Hepatocyte (in vitro differentiated cells): ENCODE measurements around the gene BCL2. TPM values are rescaled to one million over a fixed set of nuclear protein-coding genes. Genes with fewer than 3 reads are reported as not detected.

ENCODE experiments used
- DNase-seq: peaks from one replicate; pipeline ENCODE4 v3.0.0-alpha.2; 2016; ENCODE audit warnings: low spot score
- H2AFZ ChIP-seq: fragments of 200-600 bp; sonication (generic); 2 replicates; pipeline ENCODE4 v1.6.0; 2016; ENCODE audit warnings: antibody characterized with exemption, mild to moderate bottlenecking
- H3K27ac ChIP-seq: fragments of 200-600 bp; sonication (generic); 2 replicates; pipeline ENCODE4 v1.5.1; 2016; ENCODE audit warnings: mild to moderate bottlenecking
- H3K27me3 ChIP-seq: fragments of 200-600 bp; sonication (generic); 2 replicates; pipeline ENCODE4 v1.6.1; 2016
- H3K36me3 ChIP-seq: fragments of 200-600 bp; sonication (generic); replicated peaks from 2 replicates; pipeline ENCODE4 v1.5.1; 2016; ENCODE audit warnings: low read depth; ENCODE audit not compliant: insufficient read depth
- H3K4me1 ChIP-seq: fragments of 200-600 bp; sonication (generic); 2 replicates; pipeline ENCODE4 v1.5.1; 2016; ENCODE audit warnings: mild to moderate bottlenecking, moderate library complexity; ENCODE audit not compliant: insufficient read depth
- H3K4me2 ChIP-seq: fragments of 200-600 bp; sonication (generic); 2 replicates; pipeline ENCODE4 v1.6.0; 2016
- H3K4me3 ChIP-seq: fragments of 200-600 bp; sonication (generic); 2 replicates; pipeline ENCODE4 v1.5.1; 2016; ENCODE audit warnings: mild to moderate bottlenecking
- H3K79me2 ChIP-seq: fragments of 200-600 bp; sonication (generic); 2 replicates; pipeline ENCODE4 v1.6.0; 2017; ENCODE audit warnings: mild to moderate bottlenecking
- H3K9me2 ChIP-seq: fragments of 200-600 bp; sonication (generic); replicated peaks from 2 replicates; pipeline ENCODE4 v1.6.0; 2017; ENCODE audit warnings: mild to moderate bottlenecking; ENCODE audit not compliant: insufficient read depth
- H3K9me3 ChIP-seq: fragments of 200-600 bp; sonication (generic); 2 replicates; pipeline ENCODE4 v1.5.1; 2016; ENCODE audit warnings: low read depth, mild to moderate bottlenecking
- H4K20me1 ChIP-seq: fragments of 200-600 bp; sonication (generic); 2 replicates; pipeline ENCODE4 v1.6.0; 2016; ENCODE audit warnings: mild to moderate bottlenecking; ENCODE audit not compliant: insufficient read depth, poor library complexity, severe bottlenecking
- CTCF ChIP-seq: fragments of 200-600 bp; sonication (generic); IDR thresholded peaks from 2 replicates; pipeline ENCODE4 v1.5.1; 2016; ENCODE audit warnings: antibody characterized with exemption, mild to moderate bottlenecking; ENCODE audit not compliant: poor library complexity
- EZH2 ChIP-seq: fragments of 200-600 bp; sonication (generic); IDR thresholded peaks from 2 replicates; pipeline ENCODE4 v1.6.1; 2016; ENCODE audit warnings: antibody characterized with exemption, mild to moderate bottlenecking, borderline replicate concordance
- EZH2phosphoT487 ChIP-seq: fragments of 200-600 bp; sonication (generic); IDR thresholded peaks from one replicate; pipeline ENCODE4 v1.6.1; 2018; ENCODE audit warnings: antibody characterized with exemption, mild to moderate bottlenecking, low read depth, moderate library complexity; ENCODE audit not compliant: unreplicated experiment, severe bottlenecking
- WGBS: methylation state at CpG from one replicate; pipeline ENCODE4 v1.1.6; 2016; ENCODE audit warnings: low lambda C conversion rate; ENCODE audit errors: missing lambda C conversion rate; 5-methylcytosine and 5-hydroxymethylcytosine counted together
- polyA plus RNA-seq: library from polyadenylated mRNA; unstranded; fragments of >200 nt; fragmentation: Nextera tagmentation; extraction: Ambion mirVana; gene quantifications from 2 replicates; pipeline ENCODE4 v1.2.1, GENCODE V29; 2016
- total RNA-seq: library from RNA; depleted of rRNA; stranded (reverse); fragments of >200 nt; gene quantifications from 2 replicates; pipeline ENCODE4 v1.2.3, GENCODE V29; 2014

The BCL2 gene
- total and polyA plus RNA-seq, 2 experiments from 2014 or later, result 1.0 to 11.4 TPM

- Histone ChIP-seq H3K4me2 (no peak overlapping the region), H3K9me3 (no peaks in the 10 kb centered on the region), H3K4me3 (no peak overlapping the region), H3K9me2 (no peaks in the 10 kb centered on the region), H3K27me3 (no peaks in the 10 kb centered on the region), H3K79me2 (no peaks in the 10 kb centered on the region), H2AFZ (no peak overlapping the region), H4K20me1 (no peaks in the 10 kb centered on the region), H3K36me3 (no peaks in the 10 kb centered on the region), H3K27ac (peak overlapping the region; percentile 41), H3K4me1 (no peaks in the 10 kb centered on the region)
- TF ChIP-seq EZH2, result no peak
- TF ChIP-seq CTCF, result no peak
- TF ChIP-seq EZH2phosphoT487, result no peak
- DNase-seq, result no peak
- WGBS, result 95% methylated on average over 7 of the region's 7 CpGs
These were observed 27.1 kb upstream of the BCL2 start for GRCh38 chr18:63346480-63347183.

- Histone ChIP-seq H3K9me2 (no peaks in the 10 kb centered on the region), H2AFZ (no peak overlapping the region), H3K36me3 (no peaks in the 10 kb centered on the region), H3K27me3 (no peaks in the 10 kb centered on the region), H4K20me1 (no peaks in the 10 kb centered on the region), H3K4me2 (no peak overlapping the region), H3K4me1 (no peaks in the 10 kb centered on the region), H3K4me3 (no peak overlapping the region), H3K27ac (peak overlapping the region; percentile 41), H3K79me2 (no peaks in the 10 kb centered on the region), H3K9me3 (no peaks in the 10 kb centered on the region)
- DNase-seq, result peak; percentile 19
- TF ChIP-seq CTCF, result no peak
- TF ChIP-seq EZH2, result no peak
- WGBS, result 79% methylated on average over 7 of the region's 7 CpGs
These were observed 26.5 kb upstream of the BCL2 start for GRCh38 chr18:63346031-63346430.

GRCh38 chr18:63344918-63345317 is 25.3 kb upstream of the BCL2 start:
- Histone ChIP-seq H2AFZ (no peak overlapping the region), H3K27me3 (no peaks in the 10 kb centered on the region), H3K9me2 (no peaks in the 10 kb centered on the region), H3K4me3 (no peak overlapping the region), H3K27ac (no peak overlapping the region), H3K79me2 (no peaks in the 10 kb centered on the region), H3K36me3 (no peaks in the 10 kb centered on the region), H3K4me2 (no peak overlapping the region), H3K9me3 (no peaks in the 10 kb centered on the region), H4K20me1 (no peaks in the 10 kb centered on the region), H3K4me1 (no peaks in the 10 kb centered on the region)
- TF ChIP-seq EZH2 (no peak), EZH2phosphoT487 (no peak), CTCF (no peak)
- 91% methylated on average over 2 of the region's 2 CpGs for WGBS
- no peak for DNase-seq

GRCh38 chr18:63344263-63344662 is 24.7 kb upstream of the BCL2 start:
- 85% methylated on average over 5 of the region's 5 CpGs for WGBS
- Histone ChIP-seq H3K4me1 (no peaks in the 10 kb centered on the region), H3K36me3 (no peaks in the 10 kb centered on the region), H4K20me1 (no peaks in the 10 kb centered on the region), H3K9me2 (no peaks in the 10 kb centered on the region), H3K79me2 (no peaks in the 10 kb centered on the region), H3K27ac (no peak overlapping the region), H2AFZ (no peak overlapping the region), H3K4me3 (no peak overlapping the region), H3K9me3 (no peaks in the 10 kb centered on the region), H3K4me2 (no peak overlapping the region), H3K27me3 (no peaks in the 10 kb centered on the region)
- TF ChIP-seq EZH2phosphoT487, result no peak
- TF ChIP-seq EZH2, result no peak
- TF ChIP-seq CTCF, result no peak
- no peak for DNase-seq
